Measurements from ENCODE around the gene ZSCAN5B. TPM values are rescaled to one million over a fixed set of nuclear protein-coding genes. Genes with fewer than 3 reads are reported as not detected.
A peak's percentile ranks its signal among the peaks of the same experiment; 100 is the strongest.

Gene ZSCAN5B
- total and polyA plus RNA-seq, 2 of the 13 experiments (the other 11 are each of a cell fraction or from before 2014, with no cell fraction given): not detected

GRCh38 chr19:56142087-56142787 is 55.3 kb downstream of the ZSCAN5B start (continued):
- TF ChIP-seq ZNF609 (CRISPR knock-in tag; IDR thresholded peaks at IDR 0.05; ENCODE audit: borderline replicate concordance) (peak; percentile 72; the same call in 1 of the 2 replicates), PRDM15 (CRISPR knock-in tag; IDR thresholded peaks at IDR 0.05) (no peak), XRCC5 (optimal IDR thresholded peaks at IDR 0.05; ENCODE audit: low read length) (peak; percentile 63), ZNF850 (CRISPR knock-in tag; conservative IDR thresholded peaks at IDR 0.05) (no peak), MYPOP (CRISPR knock-in tag; IDR thresholded peaks at IDR 0.05) (peak; percentile 81; the same call in 1 of the 2 replicates), CSRNP2 (CRISPR knock-in tag; conservative IDR thresholded peaks at IDR 0.05; ENCODE audit: low read depth) (no peak), DRAP1 (CRISPR knock-in tag; IDR thresholded peaks at IDR 0.05) (peak; percentile 89), ZGPAT (CRISPR knock-in tag; IDR thresholded peaks at IDR 0.05) (peak; percentile 93), ZNF160 (CRISPR knock-in tag; IDR thresholded peaks at IDR 0.05) (no peak), ZNF383 (CRISPR knock-in tag; IDR thresholded peaks at IDR 0.05; ENCODE audit: borderline replicate concordance) (no peak), ZNF768 (CRISPR knock-in tag; IDR thresholded peaks at IDR 0.05) (peak; percentile 63), ZBTB42 (CRISPR knock-in tag; IDR thresholded peaks at IDR 0.05) (no peak)
